ENCODE measurements around the gene FYCO1. TPM values are rescaled to one million over a fixed set of nuclear protein-coding genes. Genes with fewer than 3 reads are reported as not detected.

Gene FYCO1
- total and polyA plus RNA-seq, 5 donors: 62.7 to 114 (median 85.8) TPM

- Histone ChIP-seq H3K4me3 (ENCODE audit: low read length) (no peak overlapping the region), H3K9me3 (ENCODE audit: control insufficient read depth, low read length) (no peaks in the 10 kb centered on the region), H3K27ac (ENCODE audit: low read length) (no peak overlapping the region), H3K27me3 (ENCODE audit: control insufficient read depth, insufficient read depth) (no peaks in the 10 kb centered on the region), H3K4me1 (ENCODE audit: control insufficient read depth, insufficient read depth, low read length) (no peaks in the 10 kb centered on the region)
- intact Hi-C loops (cut with DNase I): no loop called here
- no peak for DNase-seq
- no peak for ATAC-seq
- 96% methylated on average over 6 of the region's 6 CpGs for WGBS
Measured at GRCh38 chr3:45948881-45949280, 46.7 kb downstream of the FYCO1 start.

GRCh38 chr3:45948311-45948781 lies 47.3 kb downstream of the FYCO1 start:
- intact Hi-C loops (cut with DNase I): no loop called here
- Histone ChIP-seq H3K27ac (ENCODE audit: low read length) (no peak overlapping the region), H3K4me3 (ENCODE audit: low read length) (no peak overlapping the region), H3K27me3 (ENCODE audit: control insufficient read depth, insufficient read depth) (no peaks in the 10 kb centered on the region), H3K4me1 (ENCODE audit: control insufficient read depth, insufficient read depth, low read length) (no peaks in the 10 kb centered on the region), H3K9me3 (ENCODE audit: control insufficient read depth, low read length) (no peaks in the 10 kb centered on the region)
- no peak for ATAC-seq
- WGBS: 70% methylated on average over 6 of the region's 6 CpGs
- no peak for DNase-seq

- H3K4me3 ChIP-seq (ENCODE audit: low read length): no peak overlapping the region
- no peaks in the 10 kb centered on the region for H3K4me1 ChIP-seq (ENCODE audit: control insufficient read depth, insufficient read depth, low read length)
- ATAC-seq: no peak
- H3K27ac ChIP-seq (ENCODE audit: low read length): no peak overlapping the region
- intact Hi-C loops (cut with DNase I): no loop called here
- no peaks in the 10 kb centered on the region for H3K9me3 ChIP-seq (ENCODE audit: control insufficient read depth, low read length)
- no peak for DNase-seq
- no peaks in the 10 kb centered on the region for H3K27me3 ChIP-seq (ENCODE audit: control insufficient read depth, insufficient read depth)
- WGBS: 90% methylated on average over 3 of the region's 3 CpGs
Measured at GRCh38 chr3:45947361-45947760, 48.3 kb downstream of the FYCO1 start.

GRCh38 chr3:45946875-45947274 lies 48.7 kb downstream of the FYCO1 start:
- Histone ChIP-seq H3K9me3 (ENCODE audit: control insufficient read depth, low read length) (no peaks in the 10 kb centered on the region), H3K27ac (ENCODE audit: low read length) (no peak overlapping the region), H3K27me3 (ENCODE audit: control insufficient read depth, insufficient read depth) (no peaks in the 10 kb centered on the region), H3K4me1 (ENCODE audit: control insufficient read depth, insufficient read depth, low read length) (peaks cover 2% of the 10 kb centered on the region), H3K4me3 (ENCODE audit: low read length) (no peak overlapping the region)
- WGBS: 95% methylated on average over 3 of the region's 3 CpGs
- no peak for DNase-seq
- intact Hi-C loops (cut with DNase I): no loop called here
- no peak for ATAC-seq

GRCh38 chr3:45946307-45946706 lies 49.3 kb downstream of the FYCO1 start:
- intact Hi-C loops (cut with DNase I): no loop called here
- H3K27me3 ChIP-seq (ENCODE audit: control insufficient read depth, insufficient read depth): no peaks in the 10 kb centered on the region
- DNase-seq (no peak), ATAC-seq (no peak)
- H3K4me3 ChIP-seq (ENCODE audit: low read length): no peak overlapping the region
- WGBS: 96% methylated on average over 1 of the region's 1 CpG
- no peaks in the 10 kb centered on the region for H3K9me3 ChIP-seq (ENCODE audit: control insufficient read depth, low read length)
- H3K27ac ChIP-seq (ENCODE audit: low read length): no peak overlapping the region
- peaks cover 2% of the 10 kb centered on the region for H3K4me1 ChIP-seq (ENCODE audit: control insufficient read depth, insufficient read depth, low read length)

GRCh38 chr3:45944830-45945620 lies 50.6 kb downstream of the FYCO1 start:
- ATAC-seq (no peak), DNase-seq (no peak)
- intact Hi-C loops (cut with DNase I): no loop called here
- Histone ChIP-seq H3K9me3 (ENCODE audit: control insufficient read depth, low read length) (no peaks in the 10 kb centered on the region), H3K4me3 (ENCODE audit: low read length) (no peak overlapping the region), H3K27ac (ENCODE audit: low read length) (no peak overlapping the region), H3K27me3 (ENCODE audit: control insufficient read depth, insufficient read depth) (no peaks in the 10 kb centered on the region), H3K4me1 (ENCODE audit: control insufficient read depth, insufficient read depth, low read length) (peaks cover 2% of the 10 kb centered on the region)
- WGBS: 89% methylated on average over 5 of the region's 5 CpGs

- DNase-seq: no peak
- H3K27ac ChIP-seq (ENCODE audit: low read length): no peak within 1 kb of the TSS
- ATAC-seq: no peak
- intact Hi-C loops (cut with DNase I): no loop called here
- no peak within 1 kb of the TSS for H3K4me3 ChIP-seq (ENCODE audit: low read length)
- H3K4me1 ChIP-seq (ENCODE audit: control insufficient read depth, insufficient read depth, low read length): peaks cover 4% of the 10 kb centered on the region
- 93% methylated on average over 8 of the region's 8 CpGs for WGBS
- H3K9me3 ChIP-seq (ENCODE audit: control insufficient read depth, low read length): no peaks in the 10 kb centered on the region
- H3K27me3 ChIP-seq (ENCODE audit: control insufficient read depth, insufficient read depth): no peaks in the 10 kb centered on the region
Measured at GRCh38 chr3:45943207-45943846, 52.3 kb downstream of the FYCO1 start, which contains the start of gene CXCR6. CXCR6 (plus strand) TSS chr3:45943464; CDS start chr3:45946482, 3,018 bp downstream.

- ATAC-seq: no peak
- no peaks in the 10 kb centered on the region for H3K27me3 ChIP-seq (ENCODE audit: control insufficient read depth, insufficient read depth)
Measured at GRCh38 chr3:45942051-45942825, 53.4 kb downstream of the FYCO1 start.

GRCh38 chr3:45940781-45941365 lies 54.8 kb downstream of the FYCO1 start:
- intact Hi-C loops (cut with DNase I): no loop called here
- 80% methylated on average over 6 of the region's 6 CpGs for WGBS
- no peak overlapping the region for H3K4me3 ChIP-seq (ENCODE audit: low read length)
- H3K4me1 ChIP-seq (ENCODE audit: control insufficient read depth, insufficient read depth, low read length): peaks cover 4% of the 10 kb centered on the region
- no peak overlapping the region for H3K27ac ChIP-seq (ENCODE audit: low read length)
- no peaks in the 10 kb centered on the region for H3K27me3 ChIP-seq (ENCODE audit: control insufficient read depth, insufficient read depth)
- no peaks in the 10 kb centered on the region for H3K9me3 ChIP-seq (ENCODE audit: control insufficient read depth, low read length)
- ATAC-seq: no peak
- no peak for DNase-seq

More at GRCh38 chr3:45942051-45942825, 53.4 kb downstream of the FYCO1 start:
- Histone ChIP-seq H3K27ac (ENCODE audit: low read length) (no peak overlapping the region), H3K4me3 (ENCODE audit: low read length) (no peak overlapping the region), H3K4me1 (ENCODE audit: control insufficient read depth, insufficient read depth, low read length) (peaks cover 4% of the 10 kb centered on the region), H3K9me3 (ENCODE audit: control insufficient read depth, low read length) (no peaks in the 10 kb centered on the region)
- no peak for DNase-seq
- intact Hi-C loops (cut with DNase I): no loop called here
- 46% methylated on average over 6 of the region's 6 CpGs for WGBS

GRCh38 chr3:45940004-45940780 lies 55.4 kb downstream of the FYCO1 start:
- Histone ChIP-seq H3K27me3 (ENCODE audit: control insufficient read depth, insufficient read depth) (no peaks in the 10 kb centered on the region), H3K4me3 (ENCODE audit: low read length) (no peak overlapping the region), H3K4me1 (ENCODE audit: control insufficient read depth, insufficient read depth, low read length) (peaks cover 4% of the 10 kb centered on the region), H3K27ac (ENCODE audit: low read length) (no peak overlapping the region), H3K9me3 (ENCODE audit: control insufficient read depth, low read length) (no peaks in the 10 kb centered on the region)
- WGBS: 59% methylated on average over 7 of the region's 7 CpGs
- intact Hi-C loops (cut with DNase I): no loop called here
- ATAC-seq (no peak), DNase-seq (no peak)
